Stimulated activated CD4-positive, alpha-beta T cell treated with anti-CD3 and anti-CD28 coated beads, Interleukin-2, amount 100 ng/mL, for 48 hours (primary cell): ENCODE results near the gene CROCC2.

ENCODE experiments used
- DNase-seq, 2 donors: peaks; one replicate each; pipeline ENCODE4 v3.0.0-alpha.2; 2020

CROCC2 gene

GRCh38 chr2:241005569-241005968 is 99.4 kb downstream of the CROCC2 start:
- no peak for DNase-seq

- no peak for DNase-seq
These were observed 100.3 kb downstream of the CROCC2 start for GRCh38 chr2:241006412-241006811.

DNA sequence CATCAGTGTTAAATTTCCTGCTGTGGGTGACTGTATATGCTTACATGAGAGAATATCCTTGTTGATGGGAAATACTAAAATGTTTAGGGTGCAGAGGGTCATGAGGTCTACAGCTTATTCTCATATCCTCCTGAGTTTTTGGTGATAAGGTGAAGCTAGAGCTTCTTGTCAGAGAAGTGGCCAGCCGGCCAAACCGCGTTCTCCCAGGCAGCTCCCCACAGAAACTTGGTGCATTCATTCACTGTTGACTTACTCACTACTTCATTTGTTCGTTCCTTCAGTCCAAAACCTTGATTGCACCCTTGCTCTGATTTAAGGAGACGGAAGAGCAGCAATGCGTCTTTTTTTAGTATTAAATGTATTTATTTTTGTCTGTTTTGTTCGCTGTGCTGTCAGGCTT is 101.0 kb downstream of the CROCC2 start:
- no peak for DNase-seq

- DNase-seq = no peak
These were observed 102.0 kb downstream of the CROCC2 start for GRCh38 chr2:241007880-241008710.

DNA sequence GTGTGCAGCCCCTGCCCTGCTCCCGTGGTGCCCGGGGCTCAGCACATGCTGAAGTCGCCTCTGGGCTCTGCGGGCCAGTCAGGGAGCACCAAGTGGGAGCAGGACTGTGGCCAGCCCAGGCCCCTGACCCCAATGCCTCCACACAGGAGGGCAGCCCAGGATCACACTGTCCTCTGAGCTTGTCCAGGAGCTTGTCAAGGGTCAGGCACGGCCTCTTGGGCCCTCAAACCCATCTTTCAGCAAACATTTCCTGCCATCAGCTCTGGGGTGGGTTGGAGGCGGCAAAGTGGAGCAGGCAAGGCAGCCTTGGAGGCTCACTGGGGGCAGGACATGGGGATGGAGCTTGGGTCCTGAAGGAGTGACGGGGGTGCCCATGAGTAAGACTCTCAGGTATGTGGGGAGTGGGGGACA is 102.6 kb downstream of the CROCC2 start:
- no peak for DNase-seq

DNA sequence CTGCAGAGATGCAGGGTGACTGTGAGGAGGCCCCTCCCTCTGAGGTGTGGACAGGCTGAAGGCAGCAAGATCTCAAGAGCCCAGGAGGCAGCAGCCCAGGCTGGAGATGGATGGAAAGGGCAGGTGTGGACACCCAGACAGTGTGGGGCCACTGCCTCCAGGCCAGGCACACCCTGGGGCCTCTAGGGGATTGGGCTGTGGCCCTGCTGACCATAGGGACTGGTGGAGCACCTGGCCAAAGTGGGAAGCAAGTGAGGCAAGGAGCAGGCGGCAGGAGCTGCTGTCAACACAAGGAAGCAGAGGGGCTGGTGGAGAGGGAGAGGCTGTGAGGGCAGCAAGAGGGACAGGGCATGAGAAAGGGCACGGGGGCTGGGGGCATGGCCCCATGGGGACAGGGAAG is 103.1 kb downstream of the CROCC2 start:
- no peak for DNase-seq

DNA sequence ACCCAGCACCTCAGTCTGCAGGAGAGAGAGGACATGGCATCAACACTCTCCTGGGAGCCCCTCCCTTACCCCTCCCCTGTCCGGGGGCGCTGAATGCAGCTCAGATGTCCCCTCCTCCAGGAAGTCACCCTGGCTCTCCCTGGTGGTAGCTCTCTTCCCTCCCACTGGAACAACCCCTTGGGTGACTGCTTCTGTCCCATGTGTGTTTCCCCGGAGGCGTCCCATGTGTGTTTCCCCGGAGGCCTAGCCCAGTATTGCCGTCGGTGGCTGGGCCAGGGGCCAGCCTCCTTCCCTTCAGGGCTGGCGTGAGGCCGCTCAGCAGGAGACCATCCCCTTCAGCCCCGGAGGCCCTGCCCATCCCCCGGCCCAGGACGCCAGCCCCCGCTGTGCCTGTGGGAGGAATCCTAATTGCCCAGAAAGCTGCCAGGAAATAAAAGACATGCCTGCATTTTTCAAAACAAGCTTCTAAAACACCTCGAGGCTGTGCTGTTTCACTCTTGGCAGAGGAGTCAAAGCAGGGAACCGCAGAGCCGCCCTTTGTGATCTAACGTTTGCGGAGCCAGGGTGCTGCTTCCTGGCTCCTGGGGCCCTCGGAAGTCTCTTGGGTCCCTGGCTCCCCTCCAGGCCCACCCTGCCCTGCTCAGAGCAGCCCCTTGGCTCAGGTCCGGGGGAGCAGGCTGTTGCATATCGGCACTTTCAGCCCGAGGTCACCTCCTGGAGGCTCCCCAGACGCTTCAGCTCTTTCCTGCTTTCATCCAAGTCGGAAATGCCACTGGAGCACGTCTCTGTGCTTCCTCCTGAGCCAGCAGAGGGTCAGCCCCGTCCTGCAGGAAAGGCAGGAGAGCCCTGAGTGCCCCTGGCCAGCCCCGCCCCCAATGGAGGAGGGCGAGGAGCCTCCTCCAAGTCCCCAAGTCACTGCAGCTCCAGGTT is 103.7 kb downstream of the CROCC2 start:
- no peak for DNase-seq

DNA sequence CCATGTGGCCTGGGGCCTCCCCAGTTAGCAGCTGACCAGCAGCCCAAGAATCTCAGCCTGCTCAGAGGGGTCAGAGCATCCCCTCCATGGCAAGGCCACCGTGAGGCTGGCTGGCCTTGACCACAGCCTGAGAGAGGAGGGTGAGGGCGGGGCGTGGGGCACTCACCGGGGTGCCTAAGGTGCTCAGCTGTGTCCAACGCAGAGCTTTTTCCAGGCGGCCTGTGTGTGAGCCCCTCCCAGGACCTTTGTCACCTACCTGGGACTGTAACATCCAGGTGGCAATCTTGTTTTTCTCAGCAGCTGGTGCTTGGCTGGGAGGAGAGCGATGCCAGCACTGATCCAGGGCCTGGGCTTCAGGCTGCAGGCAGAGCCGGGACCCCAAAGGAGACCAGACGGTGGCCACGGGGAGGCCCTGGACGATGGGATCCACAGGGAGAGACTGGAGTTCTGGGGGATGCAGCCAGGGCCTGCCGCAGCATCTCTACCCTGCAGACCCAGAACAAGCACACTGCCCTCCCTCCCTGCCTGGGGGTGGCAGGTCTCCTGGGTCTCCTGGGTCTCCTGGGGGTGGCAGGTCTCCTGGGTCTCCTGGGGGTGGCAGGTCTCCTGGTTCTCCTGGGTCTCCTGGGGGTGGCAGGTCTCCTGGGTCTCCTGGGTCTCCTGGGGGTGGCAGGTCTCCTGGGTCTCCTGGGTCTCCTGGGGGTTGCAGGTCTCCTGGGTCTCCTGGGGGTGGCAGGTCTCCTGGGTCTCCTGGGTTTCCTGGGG is 104.6 kb downstream of the CROCC2 start:
- no peak for DNase-seq

- DNase-seq = no peak
These were observed 105.1 kb downstream of the CROCC2 start for GRCh38 chr2:241011296-241011600.

DNA sequence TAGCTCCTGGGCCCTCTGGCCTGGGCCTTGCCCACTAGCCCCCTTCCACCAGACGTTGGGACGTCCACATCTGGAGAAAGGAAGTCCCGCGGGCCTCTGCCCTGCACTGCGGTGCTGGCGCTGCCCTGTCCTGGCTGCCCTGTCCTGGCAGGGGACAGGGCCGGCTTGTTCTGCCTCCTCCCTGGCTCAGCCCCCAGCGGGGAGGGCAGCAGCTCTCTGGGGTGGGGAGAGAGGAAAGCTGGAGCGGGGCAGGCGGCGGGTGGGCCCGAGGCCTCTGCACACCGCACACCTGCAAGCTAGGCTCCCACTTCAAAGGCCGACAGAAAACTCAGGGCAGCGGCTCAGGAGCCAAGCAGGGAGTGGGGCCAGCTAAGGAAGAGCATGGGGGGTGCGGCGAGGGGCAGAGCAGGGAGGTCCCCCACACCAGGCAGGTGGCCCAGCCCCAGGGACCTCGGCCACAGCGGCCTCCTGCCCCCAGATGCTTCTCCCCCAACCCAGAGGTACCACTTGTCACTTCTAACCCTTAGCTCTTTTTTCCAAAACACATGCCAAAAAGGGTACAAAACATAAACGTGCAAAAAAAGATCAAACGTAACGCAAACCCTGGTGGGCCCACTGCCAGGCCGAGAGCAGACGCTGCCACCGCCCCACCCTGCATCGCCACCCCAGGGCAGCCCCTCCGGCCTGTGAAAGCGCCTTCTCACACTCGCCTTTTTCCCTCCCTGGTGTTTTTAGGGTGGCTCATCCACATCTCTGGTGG is 105.8 kb downstream of the CROCC2 start:
- DNase-seq = no peak

DNA sequence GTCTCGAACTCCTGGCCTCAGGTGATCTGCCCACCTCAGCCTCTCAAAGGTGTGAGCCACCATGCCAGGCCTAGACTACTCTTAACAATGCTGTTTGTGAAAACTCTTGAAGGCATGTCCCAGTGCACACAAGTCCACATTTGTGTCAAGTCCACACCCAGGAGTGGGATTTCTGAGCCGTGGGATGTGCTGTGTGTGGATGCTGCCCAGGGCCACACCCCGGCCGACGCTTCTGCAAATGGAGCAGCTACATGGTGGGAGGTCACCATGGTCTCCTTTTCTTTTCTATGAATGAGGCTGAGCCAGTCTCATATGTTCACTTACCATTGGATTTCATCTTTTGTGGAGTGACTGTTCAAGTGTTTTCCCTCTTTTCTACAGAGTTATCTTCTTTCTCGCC is 108.1 kb downstream of the CROCC2 start:
- no peak for DNase-seq

- DNase-seq = no peak
These were observed 108.6 kb downstream of the CROCC2 start for GRCh38 chr2:241014764-241015163.

- DNase-seq = no peak
These were observed 109.3 kb downstream of the CROCC2 start for GRCh38 chr2:241015439-241015838.

- no peak for DNase-seq
These were observed 111.2 kb downstream of the CROCC2 start for GRCh38 chr2:241017228-241017940.

- no peak for DNase-seq
These were observed 112.1 kb downstream of the CROCC2 start for GRCh38 chr2:241018051-241018891.

GRCh38 chr2:241019441-241020139 is 113.5 kb downstream of the CROCC2 start:
- DNase-seq = no peak

DNA sequence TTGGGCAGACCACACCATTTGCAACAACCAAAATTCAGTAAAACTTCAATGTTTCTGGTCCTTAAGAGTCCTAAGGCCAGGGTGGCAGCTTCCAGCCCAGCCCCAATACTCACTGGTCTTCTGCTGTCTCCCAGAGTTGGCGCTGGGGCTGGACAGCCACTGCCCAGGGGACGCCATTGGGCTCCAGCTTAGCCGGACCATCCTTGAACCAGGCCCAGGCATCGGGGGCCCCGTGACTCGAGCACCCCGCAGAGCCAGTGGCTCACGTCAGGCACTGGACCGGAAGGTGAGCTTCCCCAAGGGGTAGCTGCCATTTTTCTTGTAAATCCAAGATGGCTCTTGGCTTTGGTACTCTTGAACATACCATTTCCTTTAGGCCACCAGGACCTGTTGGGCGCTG is 114.1 kb downstream of the CROCC2 start:
- DNase-seq = no peak

DNA sequence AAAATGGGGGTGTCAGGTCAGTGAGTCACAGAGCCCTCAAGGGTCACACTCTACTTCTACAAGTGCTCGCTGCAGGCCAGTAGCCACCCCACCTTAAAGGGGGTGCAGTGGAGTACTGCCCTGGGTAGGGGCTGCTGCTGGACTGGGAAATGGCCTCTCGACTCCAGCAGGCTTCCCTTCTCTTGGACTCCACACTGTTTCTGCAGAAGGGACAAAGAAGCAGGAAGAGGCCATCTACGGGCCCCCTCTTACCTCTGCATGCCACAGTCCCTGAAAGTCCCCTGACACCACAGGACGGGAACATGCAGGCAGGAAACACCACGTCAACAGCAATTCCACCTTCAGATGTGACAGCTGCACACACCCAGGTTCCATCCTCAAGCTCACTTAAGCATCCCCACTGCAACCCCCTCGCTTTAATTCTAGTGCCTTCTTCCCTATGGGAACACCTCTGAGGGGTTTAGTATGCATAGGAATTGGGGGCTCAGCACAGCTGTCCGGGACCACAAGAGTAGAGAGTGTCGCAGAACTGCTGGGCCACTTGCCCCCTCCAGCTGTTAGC is 114.6 kb downstream of the CROCC2 start:
- no peak for DNase-seq

DNA sequence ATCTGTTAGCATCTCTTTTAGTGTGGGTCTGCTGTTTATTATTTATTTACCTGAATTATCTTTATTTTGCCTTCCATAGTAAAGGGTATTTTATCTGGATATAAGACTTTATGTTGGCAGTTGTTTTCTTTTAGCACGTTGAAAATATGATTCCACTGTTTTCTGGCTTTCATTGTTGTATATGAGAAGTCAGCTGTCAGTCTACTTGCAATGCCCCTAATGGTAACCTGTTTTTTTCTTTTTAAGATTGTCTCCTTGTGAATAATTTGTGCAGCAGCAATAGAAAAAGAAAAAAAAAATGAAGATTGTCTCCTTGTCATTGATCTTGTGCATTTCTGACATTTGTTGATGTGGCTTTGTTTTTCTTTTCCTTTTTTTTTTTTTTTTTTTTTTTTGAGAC is 119.5 kb downstream of the CROCC2 start:
- no peak for DNase-seq
